BLaER1 (cell line): ENCODE results near the gene USP36.

ENCODE experiments used
- H3K27ac ChIP-seq: shearing (Covaris generic); formaldehyde crosslinking; 2 replicates; pipeline ENCODE4 v1.8.1; 2022
- H3K27me3 ChIP-seq: shearing (Covaris generic); formaldehyde crosslinking; 2 replicates; pipeline ENCODE4 v1.8.1; 2022
- H3K36me3 ChIP-seq: shearing (Covaris generic); formaldehyde crosslinking; 2 replicates; pipeline ENCODE4 v1.8.1; 2022
- H3K4me1 ChIP-seq: shearing (Covaris generic); formaldehyde crosslinking; 2 replicates; pipeline ENCODE4 v1.8.1; 2022
- H3K4me2 ChIP-seq: shearing (Covaris generic); formaldehyde crosslinking; 2 replicates; pipeline ENCODE4 v1.8.1; 2022
- H3K4me3 ChIP-seq: shearing (Covaris generic); formaldehyde crosslinking; 2 replicates; pipeline ENCODE4 v1.8.1; 2022
- H3K9ac ChIP-seq: shearing (Covaris generic); formaldehyde crosslinking; 2 replicates; pipeline ENCODE4 v1.8.1; 2022
- H3K9me3 ChIP-seq: shearing (Covaris generic); formaldehyde crosslinking; 2 replicates; pipeline ENCODE4 v1.8.1; 2022
- H4K20me1 ChIP-seq: shearing (Covaris generic); formaldehyde crosslinking; 2 replicates; pipeline ENCODE4 v1.8.1; 2022
- Cebpa-rat ChIP-seq: shearing (Covaris generic); IDR thresholded peaks from 2 replicates; pipeline ENCODE4 v1.8.1; 2022

The USP36 gene

GRCh38 chr17:78796517-78796900 is 44.1 kb downstream of the USP36 start:
- Histone ChIP-seq H3K27me3 (no peaks in the 10 kb centered on the region), H3K4me3 (peak overlapping the region; percentile 33; the same call in 1 of the 2 replicates), H3K36me3 (peaks cover 78% of the 10 kb centered on the region), H4K20me1 (peaks cover 53% of the 10 kb centered on the region), H3K4me2 (peak overlapping the region; percentile 80), H3K27ac (peak overlapping the region; percentile 62), H3K4me1 (peaks cover 84% of the 10 kb centered on the region), H3K9me3 (no peaks in the 10 kb centered on the region), H3K9ac (peak overlapping the region; percentile 42; the same call in 1 of the 2 replicates)
- no peak for TF ChIP-seq Cebpa-rat

DNA sequence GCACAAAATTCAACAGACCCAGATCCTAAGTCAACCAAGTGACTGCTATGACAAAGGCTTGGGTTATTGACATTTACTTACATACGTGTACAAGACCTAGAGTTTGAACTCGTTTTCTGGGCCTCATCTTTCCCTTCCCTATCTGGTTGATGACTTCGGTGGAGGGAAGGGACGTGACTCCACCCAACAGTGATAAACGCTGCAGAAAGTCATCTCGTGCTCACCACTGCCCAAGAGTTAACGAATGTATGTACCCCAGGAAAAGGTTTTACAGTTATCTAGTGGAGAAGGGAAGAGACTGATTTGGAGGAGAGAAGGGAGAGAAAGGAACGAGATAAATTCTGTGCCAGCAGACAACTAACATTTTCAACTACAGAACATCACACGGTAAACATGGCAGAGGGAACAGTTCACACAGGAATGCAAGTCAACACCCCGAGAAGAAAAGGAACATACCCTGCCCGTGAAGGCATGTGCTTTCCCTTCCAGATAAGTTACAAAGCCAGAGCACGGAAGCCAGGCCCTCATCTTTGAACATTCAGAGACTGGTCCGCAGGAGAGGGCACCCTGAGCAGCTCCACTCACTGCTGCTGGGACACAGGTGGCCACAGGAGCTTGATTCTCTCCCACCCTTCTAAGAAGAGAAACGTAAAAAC is 44.6 kb downstream of the USP36 start:
- no peak for TF ChIP-seq Cebpa-rat

GRCh38 chr17:78794864-78795640 is 45.6 kb downstream of the USP36 start:
- Histone ChIP-seq H3K27ac (peak overlapping the region; percentile 62; the same call in 1 of the 2 replicates), H3K4me3 (no peak overlapping the region), H3K27me3 (no peaks in the 10 kb centered on the region), H3K4me1 (peaks cover 77% of the 10 kb centered on the region), H3K9ac (0 out of 2 replicates have a peak overlapping the region, but pooled peaks have one; percentile 21), H3K36me3 (peaks cover 72% of the 10 kb centered on the region), H3K9me3 (no peaks in the 10 kb centered on the region), H4K20me1 (peaks cover 39% of the 10 kb centered on the region), H3K4me2 (peak overlapping the region; percentile 80)
- no peak for TF ChIP-seq Cebpa-rat

More for the DNA sequence above, 44.6 kb downstream of the USP36 start:
- H3K9me3 ChIP-seq = no peaks in the 10 kb centered on the region
- H3K4me1 ChIP-seq = peaks cover 80% of the 10 kb centered on the region
- peaks cover 48% of the 10 kb centered on the region for H4K20me1 ChIP-seq
- peak overlapping the region; percentile 33; the same call in 1 of the 2 replicates for H3K4me3 ChIP-seq
- peak overlapping the region; percentile 80 for H3K4me2 ChIP-seq
- H3K27ac ChIP-seq = peak overlapping the region; percentile 62
- peak overlapping the region; percentile 42; the same call in 1 of the 2 replicates for H3K9ac ChIP-seq
- H3K36me3 ChIP-seq = peaks cover 78% of the 10 kb centered on the region
- H3K27me3 ChIP-seq = no peaks in the 10 kb centered on the region

DNA sequence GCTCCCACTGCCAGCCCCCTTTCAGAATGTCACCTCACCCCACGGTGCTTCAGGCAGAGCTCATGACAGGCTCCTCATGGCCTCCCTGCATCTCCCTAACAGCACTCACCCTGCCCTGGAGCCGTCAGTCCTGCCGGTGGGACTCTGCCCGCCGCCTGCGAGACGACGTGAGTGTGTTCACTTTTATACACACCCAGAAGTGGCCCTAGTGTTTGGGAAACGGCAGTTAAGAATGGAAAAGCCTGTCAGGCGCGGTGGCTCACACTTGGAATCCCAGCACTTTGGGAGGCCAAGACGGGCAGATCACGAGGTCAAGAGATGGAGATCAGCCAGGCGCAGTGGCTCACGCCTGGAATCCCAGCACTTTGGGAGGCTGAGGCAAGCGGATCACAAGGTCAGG is 46.2 kb downstream of the USP36 start:
- Histone ChIP-seq H3K36me3 (peaks cover 65% of the 10 kb centered on the region), H4K20me1 (peaks cover 33% of the 10 kb centered on the region), H3K4me3 (no peak overlapping the region), H3K4me1 (peaks cover 80% of the 10 kb centered on the region), H3K4me2 (peak overlapping the region; percentile 80; the same call in 1 of the 2 replicates), H3K9ac (no peak overlapping the region), H3K9me3 (no peaks in the 10 kb centered on the region), H3K27me3 (no peaks in the 10 kb centered on the region), H3K27ac (0 out of 2 replicates have a peak overlapping the region, but pooled peaks have one; percentile 62)
- TF ChIP-seq Cebpa-rat = no peak

- Histone ChIP-seq H3K9me3 (no peaks in the 10 kb centered on the region), H3K4me2 (no peak overlapping the region), H3K27ac (no peak overlapping the region), H4K20me1 (peaks cover 29% of the 10 kb centered on the region), H3K27me3 (no peaks in the 10 kb centered on the region), H3K4me1 (peaks cover 80% of the 10 kb centered on the region), H3K4me3 (no peak overlapping the region), H3K36me3 (peaks cover 61% of the 10 kb centered on the region), H3K9ac (no peak overlapping the region)
- no peak for TF ChIP-seq Cebpa-rat
Measured at GRCh38 chr17:78793968-78794367, 46.6 kb downstream of the USP36 start.

DNA sequence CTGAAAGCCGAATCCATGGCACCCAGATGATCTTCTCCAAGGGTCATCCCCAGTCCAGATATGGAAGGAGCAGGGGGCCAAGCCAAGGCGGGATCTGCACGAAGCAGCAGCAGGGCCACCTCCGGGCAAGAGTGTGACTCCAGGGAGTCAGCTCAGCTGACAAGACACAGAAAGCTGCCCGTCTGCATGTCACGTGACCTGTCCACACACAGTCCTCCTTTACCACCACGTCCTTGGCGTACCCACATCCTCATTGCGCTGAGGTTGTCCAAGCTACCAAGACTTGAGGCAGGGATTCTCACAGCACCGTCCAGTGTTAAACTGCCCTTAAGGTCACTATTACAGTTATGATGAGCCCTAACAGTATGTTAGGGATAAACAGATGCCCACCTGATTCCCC is 47.2 kb downstream of the USP36 start:
- peaks cover 60% of the 10 kb centered on the region for H3K36me3 ChIP-seq
- no peaks in the 10 kb centered on the region for H3K9me3 ChIP-seq
- no peak overlapping the region for H3K9ac ChIP-seq
- TF ChIP-seq Cebpa-rat = no peak
- H3K27me3 ChIP-seq = no peaks in the 10 kb centered on the region
- peaks cover 23% of the 10 kb centered on the region for H4K20me1 ChIP-seq
- H3K4me1 ChIP-seq = peaks cover 75% of the 10 kb centered on the region
- H3K4me2 ChIP-seq = no peak overlapping the region
- H3K4me3 ChIP-seq = no peak overlapping the region
- H3K27ac ChIP-seq = no peak overlapping the region

DNA sequence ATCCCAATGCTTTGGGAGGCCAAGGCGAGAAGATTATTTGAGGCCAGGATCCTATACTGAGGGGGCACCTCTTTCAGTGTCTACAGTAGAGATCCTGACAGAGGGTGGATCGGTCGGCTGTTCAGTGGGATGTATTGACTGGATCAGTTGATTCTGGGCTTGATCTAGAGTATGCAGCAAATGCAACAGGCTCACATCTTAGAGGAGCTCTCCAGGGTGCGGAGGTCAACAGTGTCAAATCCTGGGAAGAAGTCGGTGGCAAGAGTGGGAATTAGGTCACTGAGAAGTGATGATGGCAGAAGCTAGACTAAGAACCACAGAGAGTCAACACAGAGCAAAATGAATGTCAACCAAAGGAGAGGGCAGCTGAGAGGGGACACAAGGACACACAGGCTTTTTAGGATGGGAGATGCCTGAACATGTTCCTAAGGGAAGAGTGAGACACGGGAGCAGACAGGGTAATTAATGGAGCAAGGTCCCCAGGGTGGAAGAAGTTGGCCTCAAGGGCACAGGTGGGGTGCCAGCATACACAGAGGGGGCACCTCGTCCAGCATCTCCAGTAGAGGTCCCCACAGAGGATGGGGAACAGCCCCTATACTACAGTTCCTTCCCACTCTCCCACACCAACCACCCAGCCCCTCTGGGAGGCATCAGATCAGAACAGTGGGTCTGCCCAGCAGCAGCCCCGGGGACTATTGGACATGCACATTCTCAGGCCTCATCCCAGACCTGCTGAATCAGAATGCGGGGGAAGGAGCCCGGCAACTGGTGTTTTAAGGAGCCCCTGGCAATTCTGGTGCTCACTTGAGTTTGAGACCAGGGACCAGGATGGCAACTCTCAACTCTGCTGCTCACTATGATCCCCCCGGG is 48.5 kb downstream of the USP36 start:
- Histone ChIP-seq H3K4me2 (peak overlapping the region; percentile 23; the same call in 1 of the 2 replicates), H3K4me1 (peaks cover 70% of the 10 kb centered on the region), H3K9me3 (no peaks in the 10 kb centered on the region), H3K27me3 (no peaks in the 10 kb centered on the region), H3K4me3 (no peak overlapping the region), H3K9ac (no peak overlapping the region), H4K20me1 (peaks cover 10% of the 10 kb centered on the region; the same call in 1 of the 2 replicates), H3K36me3 (peaks cover 53% of the 10 kb centered on the region), H3K27ac (no peak overlapping the region)
- no peak for TF ChIP-seq Cebpa-rat

GRCh38 chr17:78790552-78790951 is 50.1 kb downstream of the USP36 start:
- H3K4me3 ChIP-seq = no peak overlapping the region
- H3K36me3 ChIP-seq = peaks cover 43% of the 10 kb centered on the region
- H3K9me3 ChIP-seq = no peaks in the 10 kb centered on the region
- no peaks in the 10 kb centered on the region for H4K20me1 ChIP-seq
- H3K27me3 ChIP-seq = no peaks in the 10 kb centered on the region
- TF ChIP-seq Cebpa-rat = no peak
- H3K4me1 ChIP-seq = peaks cover 69% of the 10 kb centered on the region
- H3K4me2 ChIP-seq = 0 out of 2 replicates have a peak overlapping the region, but pooled peaks have one; percentile 35
- H3K27ac ChIP-seq = no peak overlapping the region
- H3K9ac ChIP-seq = no peak overlapping the region

DNA sequence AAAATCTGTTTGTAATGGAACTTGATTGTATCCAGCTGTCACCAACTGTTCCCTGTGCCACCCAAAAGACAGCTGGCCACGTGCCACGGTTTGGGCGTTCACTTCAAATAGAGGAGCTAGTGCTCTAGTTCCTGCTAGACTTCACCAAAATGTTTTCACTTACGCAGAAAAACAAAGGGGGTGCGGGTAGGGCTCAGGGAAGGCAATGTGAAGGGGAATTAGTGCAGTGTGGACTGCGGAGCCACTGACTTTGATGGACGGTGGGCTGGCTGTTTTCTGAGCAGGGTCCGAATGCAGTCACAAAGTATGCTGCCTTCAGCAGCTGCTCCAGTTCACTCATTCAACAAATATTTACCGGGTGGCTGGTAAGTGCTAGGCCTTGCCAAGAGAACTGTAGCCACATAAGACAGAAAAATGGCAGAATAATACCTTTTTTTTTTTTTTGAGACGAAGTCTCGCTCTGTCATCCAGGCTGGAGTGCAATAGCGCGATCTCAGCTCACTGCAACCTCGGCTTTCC is 50.9 kb downstream of the USP36 start:
- Histone ChIP-seq H3K27ac (no peak overlapping the region), H3K4me2 (peak overlapping the region; percentile 35), H3K4me3 (no peak overlapping the region), H3K9ac (no peak overlapping the region), H4K20me1 (no peaks in the 10 kb centered on the region), H3K36me3 (peaks cover 35% of the 10 kb centered on the region), H3K9me3 (no peaks in the 10 kb centered on the region), H3K27me3 (no peaks in the 10 kb centered on the region), H3K4me1 (peaks cover 69% of the 10 kb centered on the region)
- no peak for TF ChIP-seq Cebpa-rat
